Right lobe of liver (tissue), 6 donors: Measurements from ENCODE around the gene ZNF74. TPM values are rescaled to one million over a fixed set of nuclear protein-coding genes. Genes with fewer than 3 reads are reported as not detected.

Experiments used
- ATAC-seq, 4 donors: fragments of 200-7000 bp; cut with Tn5 transposase; one replicate each; pipeline ENCODE4 v1.9.1; 2020; ENCODE audit warnings: mild to moderate bottlenecking in 4 of 4, moderate library complexity in 4 of 4
- DNase-seq, 3 donors: peaks; one replicate each; pipeline ENCODE4 v3.0.0-alpha.2; 2020
- H3K27ac ChIP-seq, 3 donors: fragments of 200-600 bp; one replicate each; pipeline ENCODE4 v1.8.0; 2022
- H3K27me3 ChIP-seq, 2 donors: fragments of 200-600 bp; one replicate each; pipeline ENCODE4 v1.8.0; 2022
- H3K36me3 ChIP-seq, 4 donors: fragments of 200-600 bp; sonication (generic) in 1 of 4; one replicate each; pipeline versions ENCODE4 v1.5.1 to v1.8.0; 2017 to 2022; ENCODE audit warnings: control low read depth in 1 of 4
- H3K4me1 ChIP-seq, 4 donors: fragments of 200-600 bp; sonication (generic) in 1 of 4; one replicate each; pipeline versions ENCODE4 v1.5.1 to v1.8.0; 2017 to 2022; ENCODE audit warnings: control low read depth in 1 of 4
- H3K4me3 ChIP-seq, 3 donors: fragments of 200-600 bp; one replicate each; pipeline ENCODE4 v1.8.0; 2022
- H3K9me3 ChIP-seq, 4 donors: fragments of 200-600 bp; sonication (generic) in 1 of 4; one replicate each; pipeline versions ENCODE4 v1.5.1 to v1.8.0; 2017 to 2022; ENCODE audit warnings: control low read depth in 1 of 4
- POLR2A ChIP-seq: fragments of 450-650 bp; IDR thresholded peaks from one replicate; pipeline ENCODE4 v1.6.1; 2017; ENCODE audit warnings: antibody characterized with exemption, mild to moderate bottlenecking
- WGBS: methylation state at CpG from one replicate; pipeline ENCODE4 v1.1.6; 2018; ENCODE audit warnings: low coverage, low lambda C conversion rate; ENCODE audit not compliant: insufficient coverage; ENCODE audit errors: missing lambda C conversion rate; 5-methylcytosine and 5-hydroxymethylcytosine counted together
- intact Hi-C, 2 donors: fragments of 100-400 bp; cut with DNase I; formaldehyde crosslinking; loops; one replicate each; pipeline versions ENCODE4 v1.11.2 to v1.14.1; 2022
- total RNA-seq, 6 experiments: library from RNA; depleted of rRNA in 2 of 6; stranded (reverse); fragments of >200 nt in 2 of 6; fragmentation: NEBNext Ultra II Directional in 3 of 6; extraction: Animal tissue kit (Norgen Biotek cat#: 25700) in 3 of 6; gene quantifications; one replicate each; pipeline versions ENCODE4 v1.1.0 to v1.2.4, GENCODE V29; 2016 to 2023
- TF ChIP-seq, protein P1 (sequence below), 4 donors: fragments of 200-600 bp in 3 of 4; fragments of 450-650 bp in 1 of 4; IDR thresholded peaks; one replicate each; pipeline versions ENCODE4 v1.5.1 to v1.8.0; 2016 to 2022; ENCODE audit warnings: antibody characterized with exemption in 4 of 4, mild to moderate bottlenecking in 2 of 4
- donor health status: DM: no; HTN: yes; CAD: no.
- donor health status: DM: no; HTN: no; CAD: no.
- donor health status: DM: no; HTN: no; CAD: no.
- donor health status: DM: no; HTN: yes; CAD: no.
- donor health status: DM: no; HTN: yes; CAD: no.

The ZNF74 gene
- total RNA-seq, 6 experiments from 2014 or later = 3.2 to 6.6 (median 3.4) TPM

DNA sequence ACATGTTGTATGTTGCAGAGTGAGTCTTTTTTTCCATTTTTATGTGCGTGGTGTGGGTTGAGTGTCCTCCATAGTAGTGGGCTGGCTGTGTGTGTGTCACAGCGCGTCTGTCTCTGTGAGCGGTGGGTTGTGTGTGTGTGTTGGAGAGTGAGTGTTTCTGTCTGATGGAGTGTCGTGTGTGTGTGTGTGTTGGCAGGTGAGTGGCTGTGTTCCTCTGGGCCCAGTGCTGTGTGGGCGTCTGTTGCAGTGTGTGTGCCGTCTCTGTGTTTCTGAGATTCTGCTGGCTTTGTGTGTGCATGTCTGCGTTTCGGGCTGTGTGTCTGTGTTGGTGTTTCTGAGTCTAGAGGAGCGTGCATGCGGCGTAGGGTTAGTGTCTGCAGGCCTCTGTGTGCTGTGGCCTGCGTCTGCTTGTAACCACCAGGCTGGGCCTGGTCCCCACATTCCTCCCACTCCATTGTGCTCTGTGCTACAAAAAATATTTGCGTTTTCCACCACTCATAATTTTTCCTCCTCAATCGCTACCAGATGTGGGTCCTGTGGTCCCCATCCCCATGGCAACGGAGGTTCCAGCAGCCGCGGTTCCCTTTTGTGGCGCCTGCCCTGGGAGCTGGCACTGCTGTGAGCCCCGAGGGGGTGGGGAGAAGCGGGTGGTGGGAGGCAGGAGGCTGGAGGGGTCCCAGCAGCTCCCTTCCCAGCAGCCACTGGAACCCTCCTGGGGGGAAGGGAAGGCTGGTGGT lies 28.5 kb downstream of the ZNF74 start:
- 70% methylated on average over 3 of the region's 21 CpGs for WGBS

GRCh38 chr22:20423008-20423905 lies 29.3 kb downstream of the ZNF74 start:
- Histone ChIP-seq H3K4me1 (peaks cover 0 to 18% (median 0%) of the 10 kb centered on the region in 4 donors), H3K36me3 (no peaks in the 10 kb centered on the region), H3K27ac (no peak overlapping the region), H3K27me3 (no peaks in the 10 kb centered on the region), H3K9me3 (no peaks in the 10 kb centered on the region), H3K4me3 (no peak overlapping the region)
- WGBS = 29% methylated on average over 9 of the region's 20 CpGs
- intact Hi-C loops = loop anchor here in 1 of 2 donors (5.0 kb wide), 1 partner anchor 34 kb away; no protein-coding TSS in a partner anchor
- DNase-seq = peak; percentile 92 to 96 (median 96)
- ATAC-seq = peak; percentile 88 to 95 (median 93)
- TF ChIP-seq, protein P1, sequence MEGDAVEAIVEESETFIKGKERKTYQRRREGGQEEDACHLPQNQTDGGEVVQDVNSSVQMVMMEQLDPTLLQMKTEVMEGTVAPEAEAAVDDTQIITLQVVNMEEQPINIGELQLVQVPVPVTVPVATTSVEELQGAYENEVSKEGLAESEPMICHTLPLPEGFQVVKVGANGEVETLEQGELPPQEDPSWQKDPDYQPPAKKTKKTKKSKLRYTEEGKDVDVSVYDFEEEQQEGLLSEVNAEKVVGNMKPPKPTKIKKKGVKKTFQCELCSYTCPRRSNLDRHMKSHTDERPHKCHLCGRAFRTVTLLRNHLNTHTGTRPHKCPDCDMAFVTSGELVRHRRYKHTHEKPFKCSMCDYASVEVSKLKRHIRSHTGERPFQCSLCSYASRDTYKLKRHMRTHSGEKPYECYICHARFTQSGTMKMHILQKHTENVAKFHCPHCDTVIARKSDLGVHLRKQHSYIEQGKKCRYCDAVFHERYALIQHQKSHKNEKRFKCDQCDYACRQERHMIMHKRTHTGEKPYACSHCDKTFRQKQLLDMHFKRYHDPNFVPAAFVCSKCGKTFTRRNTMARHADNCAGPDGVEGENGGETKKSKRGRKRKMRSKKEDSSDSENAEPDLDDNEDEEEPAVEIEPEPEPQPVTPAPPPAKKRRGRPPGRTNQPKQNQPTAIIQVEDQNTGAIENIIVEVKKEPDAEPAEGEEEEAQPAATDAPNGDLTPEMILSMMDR (IDR thresholded peaks at IDR 0.05) = no peak
- TF ChIP-seq POLR2A = no peak

More for the DNA sequence above, 28.5 kb downstream of the ZNF74 start:
- Histone ChIP-seq H3K9me3 (no peaks in the 10 kb centered on the region), H3K27ac (no peak overlapping the region), H3K27me3 (no peaks in the 10 kb centered on the region), H3K4me1 (peaks cover 0 to 23% (median 0%) of the 10 kb centered on the region in 4 donors), H3K4me3 (no peak overlapping the region), H3K36me3 (no peaks in the 10 kb centered on the region)
- DNase-seq (peak in 1 of 3 donors; percentile 10), ATAC-seq (no peak)
- TF ChIP-seq, protein P1 (IDR thresholded peaks at IDR 0.05) = no peak
- TF ChIP-seq POLR2A = no peak
- intact Hi-C loops = loop anchor here in 1 of 2 donors (5.0 kb wide), 1 partner anchor 35 kb away; no protein-coding TSS in a partner anchor

DNA sequence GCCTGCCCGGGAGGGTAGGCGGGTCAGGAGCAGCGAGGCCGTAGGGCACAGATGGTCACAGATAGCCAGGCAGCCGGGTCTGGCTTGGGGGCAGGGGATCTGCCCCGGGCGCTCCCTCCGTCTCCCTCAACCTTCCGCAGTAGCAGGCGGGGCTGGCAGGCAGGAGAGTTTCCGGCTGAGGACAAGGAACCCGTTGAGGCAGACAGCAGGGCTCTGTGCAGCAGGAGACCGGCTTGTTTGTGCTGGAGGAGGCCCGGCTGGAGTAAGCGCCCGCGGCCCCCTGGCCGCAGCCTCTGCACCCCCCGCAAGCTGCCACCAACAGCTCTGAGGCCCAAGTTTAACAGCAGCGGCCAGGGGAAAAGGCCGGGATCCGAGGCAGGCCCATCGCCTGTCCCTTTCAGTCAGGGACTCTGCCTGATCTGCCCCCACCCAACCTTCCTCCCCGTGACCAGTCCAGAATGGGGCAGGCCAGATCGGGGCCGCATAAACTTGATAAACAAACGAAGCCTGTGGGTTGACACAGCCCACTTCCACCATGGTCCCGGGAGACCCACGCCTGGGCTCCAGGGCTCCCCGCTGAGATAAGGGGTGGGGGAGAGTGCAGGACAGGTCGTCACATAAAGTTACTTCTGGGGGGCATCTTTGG lies 30.1 kb downstream of the ZNF74 start:
- no peaks in the 10 kb centered on the region for H3K27me3 ChIP-seq
- peaks cover 0 to 15% (median 0%) of the 10 kb centered on the region in 4 donors for H3K4me1 ChIP-seq
- ATAC-seq (no peak), DNase-seq (no peak)
- H3K27ac ChIP-seq = no peak overlapping the region
- 76% methylated on average over 7 of the region's 31 CpGs for WGBS
- H3K4me3 ChIP-seq = no peak overlapping the region
- intact Hi-C loops = loop anchor here in 1 of 2 donors (5.0 kb wide), 1 partner anchor 33 kb away; no protein-coding TSS in a partner anchor
- H3K9me3 ChIP-seq = no peaks in the 10 kb centered on the region
- no peak for TF ChIP-seq POLR2A
- TF ChIP-seq, protein P1 (IDR thresholded peaks at IDR 0.05) = no peak
- H3K36me3 ChIP-seq = no peaks in the 10 kb centered on the region

DNA sequence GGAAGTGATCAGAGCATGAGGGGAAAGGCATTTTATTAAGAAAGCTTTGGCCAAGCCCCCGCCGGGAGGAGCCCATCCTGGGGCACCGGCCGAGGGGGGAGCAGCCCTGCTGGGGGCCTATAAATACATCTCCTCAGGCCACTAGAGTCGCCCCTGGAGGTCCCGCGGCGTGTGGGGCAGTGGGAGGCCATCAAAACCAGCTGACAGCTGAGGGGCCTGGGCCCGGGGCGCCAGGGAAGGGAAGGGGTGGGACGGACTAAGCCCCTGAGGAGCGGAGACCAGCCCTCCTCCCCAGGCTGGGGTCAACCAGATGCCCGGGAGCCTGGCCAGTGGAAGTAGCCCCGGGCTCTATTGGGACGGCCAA lies 30.6 kb downstream of the ZNF74 start:
- H3K27ac ChIP-seq = no peak overlapping the region
- no peaks in the 10 kb centered on the region for H3K9me3 ChIP-seq
- ATAC-seq (no peak), DNase-seq (no peak)
- peaks cover 0 to 1% of the 10 kb centered on the region in 2 donors for H3K27me3 ChIP-seq
- no peak overlapping the region for H3K4me3 ChIP-seq
- H3K4me1 ChIP-seq = peaks cover 0 to 20% (median 0%) of the 10 kb centered on the region in 4 donors
- WGBS = 70% methylated on average over 2 of the region's 15 CpGs
- TF ChIP-seq, protein P1 (IDR thresholded peaks at IDR 0.05) = no peak
- no peak for TF ChIP-seq POLR2A
- H3K36me3 ChIP-seq = no peaks in the 10 kb centered on the region
- intact Hi-C loops = loop anchor here in 1 of 2 donors (5.0 kb wide), 1 partner anchor 33 kb away; no protein-coding TSS in a partner anchor
